ENCODE data around the gene CBX8. TPM values are rescaled to one million over a fixed set of nuclear protein-coding genes. Genes with fewer than 3 reads are reported as not detected.
A peak's percentile ranks its signal among the peaks of the same experiment; 100 is the strongest.
"Not testable (repeated sequence)": the region's sequence is repeated elsewhere in the genome, so short reads cannot be mapped to it uniquely, and the experiment has no call there.

The CBX8 gene
- total and polyA plus RNA-seq, 2 of the 13 experiments (the other 11 are each of a cell fraction or from before 2014, with no cell fraction given) = 0.34 to 12.6 TPM

DNA sequence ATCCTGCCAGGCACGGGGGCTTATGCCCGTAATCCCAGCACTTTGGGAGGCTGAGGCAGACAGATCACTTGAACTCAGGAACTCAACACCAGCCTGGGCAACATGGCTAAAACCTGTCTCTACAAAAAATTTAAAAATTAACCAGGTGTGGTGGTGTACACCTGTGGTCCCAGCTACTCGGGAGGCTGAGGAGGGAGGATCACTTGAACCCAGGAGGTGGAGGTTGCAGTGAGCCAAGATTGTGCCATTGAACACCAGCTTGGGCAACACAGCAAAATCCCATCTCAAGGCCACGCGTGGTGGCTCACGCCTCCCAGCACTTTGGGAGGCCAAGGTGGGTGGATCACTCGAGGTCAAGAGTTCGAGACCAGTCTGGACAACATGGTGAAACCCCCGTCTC lies 42.0 kb downstream of the CBX8 start:
- H3K4me3 ChIP-seq (replicated peaks in 1 of 3; ENCODE audit: insufficient read depth in 1 of 3, low read depth in 2 of 3, low read length in 3 of 3); DNase-seq (ENCODE audit: low spot score); in situ Hi-C loops (cut with HindIII; ENCODE audit: extremely low pct_ligation_motif_present, low pct_unique_long_range_greater_than_20kb); H3K27ac ChIP-seq (ENCODE audit: extremely low read length, insufficient read depth, low read length); FAIRE-seq; H3K9ac ChIP-seq (ENCODE audit: insufficient read depth, low read depth, low read length); H3K4me2 ChIP-seq (ENCODE audit: low read depth, low read length); H3K9me3 ChIP-seq (ENCODE audit: low read length); H3K36me3 ChIP-seq (replicated peaks in 1 of 2; ENCODE audit: control insufficient read depth in 1 of 2, insufficient read depth in 2 of 2, low read length in 2 of 2); H4K20me1 ChIP-seq (ENCODE audit: insufficient read depth, low read length); intact Hi-C loops (cut with micrococcal nuclease; ENCODE audit: unreplicated experiment); H3K27me3 ChIP-seq (ENCODE audit: control insufficient read depth in 1 of 2, insufficient read depth in 2 of 2, low read length in 2 of 2); CTCF ChIA-PET (ENCODE audit: low intra/inter-chr PET ratio, low total read pairs); BruUV-seq (replicated peaks); ATAC-seq; H3K79me2 ChIP-seq (ENCODE audit: insufficient read depth, low read length); H2AFZ ChIP-seq (ENCODE audit: low read length): not testable (repeated sequence)
- H3K4me1 ChIP-seq (ENCODE audit: insufficient read depth, low read length) = peaks cover 35% of the 10 kb centered on the region
- POLR2A ChIA-PET = interaction anchor here (1.3 kb wide), 1 partner anchor 9 kb away, joined by 3 read pairs; no protein-coding TSS in a partner anchor
- WGBS (ENCODE audit: low lambda C conversion rate) = 60% methylated on average over 9 of the region's 9 CpGs
- TF ChIP-seq ZNF460 (CRISPR knock-in tag; IDR thresholded peaks at IDR 0.05; ENCODE audit: borderline replicate concordance) = peak; percentile 77
- peak; percentile 50 for TF ChIP-seq ZMYM3 (CRISPR knock-in tag; IDR thresholded peaks at IDR 0.05)
- TF ChIP-seq, protein P1, sequence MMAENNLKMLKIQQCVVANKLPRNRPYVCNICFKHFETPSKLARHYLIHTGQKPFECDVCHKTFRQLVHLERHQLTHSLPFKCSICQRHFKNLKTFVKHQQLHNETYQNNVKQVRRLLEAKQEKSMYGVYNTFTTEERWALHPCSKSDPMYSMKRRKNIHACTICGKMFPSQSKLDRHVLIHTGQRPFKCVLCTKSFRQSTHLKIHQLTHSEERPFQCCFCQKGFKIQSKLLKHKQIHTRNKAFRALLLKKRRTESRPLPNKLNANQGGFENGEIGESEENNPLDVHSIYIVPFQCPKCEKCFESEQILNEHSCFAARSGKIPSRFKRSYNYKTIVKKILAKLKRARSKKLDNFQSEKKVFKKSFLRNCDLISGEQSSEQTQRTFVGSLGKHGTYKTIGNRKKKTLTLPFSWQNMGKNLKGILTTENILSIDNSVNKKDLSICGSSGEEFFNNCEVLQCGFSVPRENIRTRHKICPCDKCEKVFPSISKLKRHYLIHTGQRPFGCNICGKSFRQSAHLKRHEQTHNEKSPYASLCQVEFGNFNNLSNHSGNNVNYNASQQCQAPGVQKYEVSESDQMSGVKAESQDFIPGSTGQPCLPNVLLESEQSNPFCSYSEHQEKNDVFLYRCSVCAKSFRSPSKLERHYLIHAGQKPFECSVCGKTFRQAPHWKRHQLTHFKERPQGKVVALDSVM (CRISPR knock-in tag; IDR thresholded peaks at IDR 0.05) = peak; percentile 89
- TF ChIP-seq, protein P2, sequence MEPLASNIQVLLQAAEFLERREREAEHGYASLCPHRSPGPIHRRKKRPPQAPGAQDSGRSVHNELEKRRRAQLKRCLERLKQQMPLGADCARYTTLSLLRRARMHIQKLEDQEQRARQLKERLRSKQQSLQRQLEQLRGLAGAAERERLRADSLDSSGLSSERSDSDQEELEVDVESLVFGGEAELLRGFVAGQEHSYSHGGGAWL (CRISPR knock-in tag; IDR thresholded peaks at IDR 0.05) = peak; percentile 27; the same call in 1 of the 2 replicates

DNA sequence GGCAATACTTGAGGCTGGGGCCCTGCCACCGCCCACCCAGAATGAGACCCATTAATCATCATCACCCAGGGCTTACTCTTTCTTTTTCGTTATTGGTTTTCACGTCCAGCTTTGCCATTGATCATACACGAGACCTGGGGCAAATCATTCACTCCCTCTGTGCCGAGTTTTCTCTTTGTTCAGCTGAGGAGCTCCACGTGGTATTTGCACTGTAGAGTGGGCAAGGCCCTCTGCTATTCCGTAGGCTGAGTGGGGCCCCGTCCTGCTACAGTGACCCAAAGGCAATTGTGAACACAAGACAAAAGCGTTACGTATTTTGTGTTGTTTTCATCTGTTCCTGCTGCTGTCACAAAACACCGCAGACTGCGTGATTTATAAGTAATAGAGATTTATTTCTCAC lies 42.5 kb downstream of the CBX8 start:
- ChIA-PET CTCF (ENCODE audit: low intra/inter-chr PET ratio, low total read pairs) (no interaction called here), POLR2A (interaction anchor here (1.3 to 1.6 kb wide), 2 partner anchors 8 to 12 kb away, joined by 3 to 4 read pairs; no protein-coding TSS in a partner anchor)
- in situ Hi-C loops (cut with HindIII; ENCODE audit: extremely low pct_ligation_motif_present, low pct_unique_long_range_greater_than_20kb) (no loop called here), intact Hi-C loops (cut with micrococcal nuclease; ENCODE audit: unreplicated experiment) (no loop called here)
- no peak for DNase-seq (ENCODE audit: low spot score)
- no peak for FAIRE-seq
- ATAC-seq = peak; percentile 43; the same call in 1 of the 3 replicates
- Histone ChIP-seq H4K20me1 (ENCODE audit: insufficient read depth, low read length) (no peaks in the 10 kb centered on the region), H2AFZ (ENCODE audit: low read length) (no peak overlapping the region), H3K4me1 (ENCODE audit: insufficient read depth, low read length) (peaks cover 35% of the 10 kb centered on the region), H3K27ac (ENCODE audit: extremely low read length, insufficient read depth, low read length) (no peak overlapping the region), H3K4me2 (ENCODE audit: low read depth, low read length) (peak overlapping the region; percentile 19; the same call in 1 of the 2 replicates), H3K79me2 (ENCODE audit: insufficient read depth, low read length) (no peaks in the 10 kb centered on the region), H3K4me3 (replicated peaks in 1 of 3; ENCODE audit: insufficient read depth in 1 of 3, low read depth in 2 of 3, low read length in 3 of 3) (no peak overlapping the region), H3K27me3 (ENCODE audit: control insufficient read depth in 1 of 2, insufficient read depth in 2 of 2, low read length in 2 of 2) (peaks cover 3 to 13% of the 10 kb centered on the region in 2 experiments), H3K9me3 (ENCODE audit: low read length) (no peaks in the 10 kb centered on the region), H3K36me3 (replicated peaks in 1 of 2; ENCODE audit: control insufficient read depth in 1 of 2, insufficient read depth in 2 of 2, low read length in 2 of 2) (no peaks in the 10 kb centered on the region), H3K9ac (ENCODE audit: insufficient read depth, low read depth, low read length) (no peak overlapping the region)
- WGBS (ENCODE audit: low lambda C conversion rate) = 31% methylated on average over 12 of the region's 12 CpGs
- BruUV-seq (replicated peaks) = no TSS peak
- TF ChIP-seq ZNF850 (CRISPR knock-in tag; conservative IDR thresholded peaks at IDR 0.05) (no peak), TCF12 (IDR thresholded peaks at IDR 0.05) (no peak), TCF12 (CRISPR knock-in tag; IDR thresholded peaks at IDR 0.05) (no peak), ZNF572 (CRISPR knock-in tag; IDR thresholded peaks at IDR 0.05) (no peak), ZNF749 (CRISPR knock-in tag; IDR thresholded peaks at IDR 0.05; ENCODE audit: borderline replicate concordance) (no peak)
- TF ChIP-seq, protein P3, sequence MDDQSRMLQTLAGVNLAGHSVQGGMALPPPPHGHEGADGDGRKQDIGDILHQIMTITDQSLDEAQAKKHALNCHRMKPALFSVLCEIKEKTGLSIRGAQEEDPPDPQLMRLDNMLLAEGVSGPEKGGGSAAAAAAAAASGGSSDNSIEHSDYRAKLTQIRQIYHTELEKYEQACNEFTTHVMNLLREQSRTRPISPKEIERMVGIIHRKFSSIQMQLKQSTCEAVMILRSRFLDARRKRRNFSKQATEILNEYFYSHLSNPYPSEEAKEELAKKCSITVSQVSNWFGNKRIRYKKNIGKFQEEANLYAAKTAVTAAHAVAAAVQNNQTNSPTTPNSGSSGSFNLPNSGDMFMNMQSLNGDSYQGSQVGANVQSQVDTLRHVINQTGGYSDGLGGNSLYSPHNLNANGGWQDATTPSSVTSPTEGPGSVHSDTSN (CRISPR knock-in tag; IDR thresholded peaks at IDR 0.05; ENCODE audit: borderline replicate concordance) = no peak
- TF ChIP-seq, protein P4, sequence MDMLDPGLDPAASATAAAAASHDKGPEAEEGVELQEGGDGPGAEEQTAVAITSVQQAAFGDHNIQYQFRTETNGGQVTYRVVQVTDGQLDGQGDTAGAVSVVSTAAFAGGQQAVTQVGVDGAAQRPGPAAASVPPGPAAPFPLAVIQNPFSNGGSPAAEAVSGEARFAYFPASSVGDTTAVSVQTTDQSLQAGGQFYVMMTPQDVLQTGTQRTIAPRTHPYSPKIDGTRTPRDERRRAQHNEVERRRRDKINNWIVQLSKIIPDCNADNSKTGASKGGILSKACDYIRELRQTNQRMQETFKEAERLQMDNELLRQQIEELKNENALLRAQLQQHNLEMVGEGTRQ (IDR thresholded peaks at IDR 0.05; ENCODE audit: low read depth, low read length) = 0 out of 2 replicates have a peak, but pooled peaks have one; percentile 23
- TF ChIP-seq, protein P4 (CRISPR knock-in tag; IDR thresholded peaks at IDR 0.05; ENCODE audit: borderline replicate concordance) = no peak

Data from HepG2 (cell line).